Progenitor cell of endocrine pancreas (in vitro differentiated cells): ENCODE data around the gene BRCA1. TPM values are rescaled to one million over a fixed set of nuclear protein-coding genes. Genes with fewer than 3 reads are reported as not detected.

Experiments
- DNase-seq: peaks from one replicate; pipeline ENCODE4 v3.0.0; 2021; ENCODE audit warnings: low spot score; ENCODE audit not compliant: unreplicated experiment
- H3K27ac Mint-ChIP-seq: 2 replicates; pipeline ENCODE4 v1.8.0; 2021; ENCODE audit warnings: mild to moderate bottlenecking, moderate library complexity, mixed read lengths
- H3K27me3 Mint-ChIP-seq: 2 replicates; pipeline ENCODE4 v1.8.0; 2021; ENCODE audit warnings: mixed read lengths
- H3K36me3 Mint-ChIP-seq: 2 replicates; pipeline ENCODE4 v1.8.0; 2022; ENCODE audit warnings: mixed read lengths; ENCODE audit not compliant: insufficient read depth
- H3K4me1 Mint-ChIP-seq: 2 replicates; pipeline ENCODE4 v1.8.0; 2021; ENCODE audit warnings: low read depth, mixed read lengths
- H3K4me3 Mint-ChIP-seq: 2 replicates; pipeline ENCODE4 v1.8.0; 2021; ENCODE audit warnings: low read depth, mild to moderate bottlenecking, moderate library complexity, mixed read lengths
- H3K9me3 Mint-ChIP-seq: 2 replicates; pipeline ENCODE4 v1.8.0; 2021; ENCODE audit warnings: low read depth, mixed read lengths
- total RNA-seq: library from RNA; stranded (reverse); gene quantifications from 2 replicates; pipeline ENCODE4 v1.2.1, GENCODE V29; 2021
- TF ChIP-seq, protein P1 (sequence below): fragments of 200-600 bp; sonication (generic); IDR thresholded peaks from one replicate; pipeline ENCODE4 v1.5.0; 2021; ENCODE audit warnings: antibody characterized with exemption, mild to moderate bottlenecking; ENCODE audit not compliant: unreplicated experiment

BRCA1 gene
- total RNA-seq, 1 donor from 2014 or later: 34.2 TPM

DNA sequence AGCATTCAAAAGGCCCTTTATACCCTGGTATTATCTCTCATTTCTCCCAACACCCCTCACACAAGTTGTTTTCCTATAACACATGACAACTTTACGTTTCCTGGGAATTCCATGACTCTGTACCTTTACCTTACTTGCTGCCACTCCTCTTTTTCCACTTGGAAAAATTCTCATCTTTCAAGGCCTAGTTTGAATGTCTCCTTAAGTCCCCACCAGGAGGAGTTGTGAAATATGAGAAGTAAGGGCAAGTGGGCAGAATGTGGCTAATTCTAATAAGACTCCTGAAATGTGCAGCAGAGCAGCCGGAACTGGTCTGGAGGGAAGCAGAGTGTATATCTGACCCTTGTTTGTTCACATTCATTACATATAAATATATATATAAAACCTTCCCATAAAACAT, 39.7 kb downstream of the BRCA1 start:
- no peak overlapping the region for H3K4me3 Mint-ChIP-seq
- H3K4me1 Mint-ChIP-seq: no peaks in the 10 kb centered on the region
- no peaks in the 10 kb centered on the region for H3K27me3 Mint-ChIP-seq
- no peak overlapping the region for H3K27ac Mint-ChIP-seq
- TF ChIP-seq, protein P1, sequence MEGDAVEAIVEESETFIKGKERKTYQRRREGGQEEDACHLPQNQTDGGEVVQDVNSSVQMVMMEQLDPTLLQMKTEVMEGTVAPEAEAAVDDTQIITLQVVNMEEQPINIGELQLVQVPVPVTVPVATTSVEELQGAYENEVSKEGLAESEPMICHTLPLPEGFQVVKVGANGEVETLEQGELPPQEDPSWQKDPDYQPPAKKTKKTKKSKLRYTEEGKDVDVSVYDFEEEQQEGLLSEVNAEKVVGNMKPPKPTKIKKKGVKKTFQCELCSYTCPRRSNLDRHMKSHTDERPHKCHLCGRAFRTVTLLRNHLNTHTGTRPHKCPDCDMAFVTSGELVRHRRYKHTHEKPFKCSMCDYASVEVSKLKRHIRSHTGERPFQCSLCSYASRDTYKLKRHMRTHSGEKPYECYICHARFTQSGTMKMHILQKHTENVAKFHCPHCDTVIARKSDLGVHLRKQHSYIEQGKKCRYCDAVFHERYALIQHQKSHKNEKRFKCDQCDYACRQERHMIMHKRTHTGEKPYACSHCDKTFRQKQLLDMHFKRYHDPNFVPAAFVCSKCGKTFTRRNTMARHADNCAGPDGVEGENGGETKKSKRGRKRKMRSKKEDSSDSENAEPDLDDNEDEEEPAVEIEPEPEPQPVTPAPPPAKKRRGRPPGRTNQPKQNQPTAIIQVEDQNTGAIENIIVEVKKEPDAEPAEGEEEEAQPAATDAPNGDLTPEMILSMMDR: no peak
- DNase-seq: no peak
- peaks cover 1% of the 10 kb centered on the region for H3K36me3 Mint-ChIP-seq
- H3K9me3 Mint-ChIP-seq: no peaks in the 10 kb centered on the region

DNA sequence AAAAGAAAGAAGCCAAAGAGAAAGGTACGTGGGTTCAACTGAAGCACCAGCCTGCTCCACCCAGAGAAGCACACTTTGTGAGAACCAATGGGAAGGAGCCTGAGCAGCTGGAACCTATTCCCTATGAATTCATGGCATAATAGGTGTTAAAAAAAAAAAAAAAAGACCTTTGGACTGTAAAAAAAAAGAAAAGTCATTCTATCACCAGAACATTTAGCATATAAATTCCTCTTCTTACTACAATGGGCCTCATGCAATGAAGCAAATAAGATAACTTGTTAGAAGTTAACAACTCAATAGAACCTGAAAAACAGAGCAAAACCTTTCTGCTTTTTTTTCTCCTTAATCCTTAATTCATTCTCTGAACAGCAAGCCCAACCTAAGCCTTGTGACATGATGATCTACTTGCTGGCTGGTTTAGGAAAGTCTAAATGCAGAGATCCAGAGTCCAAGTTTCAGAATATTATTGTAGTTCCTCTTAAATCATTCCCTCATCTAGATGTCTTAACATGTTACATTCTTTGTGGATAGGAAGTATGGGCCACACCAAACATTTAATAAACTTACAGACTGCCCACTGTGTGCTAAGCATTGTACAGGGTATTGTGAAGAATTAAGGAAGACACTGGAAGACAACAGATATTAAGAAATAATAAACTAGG, 45.4 kb downstream of the BRCA1 start:
- peaks cover 1% of the 10 kb centered on the region for H3K36me3 Mint-ChIP-seq
- no peaks in the 10 kb centered on the region for H3K4me1 Mint-ChIP-seq
- no peak overlapping the region for H3K27ac Mint-ChIP-seq
- no peaks in the 10 kb centered on the region for H3K9me3 Mint-ChIP-seq
- TF ChIP-seq, protein P1: no peak
- no peaks in the 10 kb centered on the region for H3K27me3 Mint-ChIP-seq
- no peak overlapping the region for H3K4me3 Mint-ChIP-seq
- no peak for DNase-seq

DNA sequence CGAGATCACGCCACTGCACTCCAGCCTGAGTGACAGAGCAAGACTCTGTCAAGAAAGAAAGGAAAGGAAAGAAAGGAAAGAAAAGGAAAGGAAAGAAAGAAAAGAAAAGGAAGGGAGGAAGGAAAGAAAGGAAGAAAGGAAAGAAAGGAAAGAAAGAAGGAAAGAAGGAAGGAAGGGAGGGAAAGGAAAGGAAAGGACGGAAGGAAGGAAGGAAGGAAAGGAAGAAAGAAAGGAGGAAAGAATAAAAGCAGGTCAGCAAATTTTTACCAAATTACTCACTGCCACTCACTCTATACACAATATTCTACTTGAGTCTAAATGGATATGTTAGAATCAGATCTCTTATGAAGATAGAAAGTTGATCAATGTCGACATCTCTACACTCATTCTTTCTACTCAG, 50.3 kb downstream of the BRCA1 start:
- no peak overlapping the region for H3K27ac Mint-ChIP-seq
- DNase-seq: no peak
- TF ChIP-seq, protein P1: no peak

DNA sequence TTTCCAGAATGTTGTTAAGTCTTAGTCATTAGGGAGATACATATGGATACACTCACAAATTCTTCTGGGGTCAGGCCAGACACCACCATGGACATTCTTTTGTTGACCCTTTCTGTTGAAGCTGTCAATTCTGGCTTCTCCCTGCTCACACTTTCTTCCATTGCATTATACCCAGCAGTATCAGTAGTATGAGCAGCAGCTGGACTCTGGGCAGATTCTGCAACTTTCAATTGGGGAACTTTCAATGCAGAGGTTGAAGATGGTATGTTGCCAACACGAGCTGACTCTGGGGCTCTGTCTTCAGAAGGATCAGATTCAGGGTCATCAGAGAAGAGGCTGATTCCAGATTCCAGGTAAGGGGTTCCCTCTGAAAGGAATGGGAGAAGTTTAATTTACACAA, 54.3 kb downstream of the BRCA1 start:
- peaks cover 7% of the 10 kb centered on the region for H3K4me1 Mint-ChIP-seq

More for the DNA sequence above, 50.3 kb downstream of the BRCA1 start:
- no peaks in the 10 kb centered on the region for H3K9me3 Mint-ChIP-seq
- peaks cover 3% of the 10 kb centered on the region for H3K36me3 Mint-ChIP-seq
- H3K27me3 Mint-ChIP-seq: no peaks in the 10 kb centered on the region
- H3K4me3 Mint-ChIP-seq: no peak overlapping the region
- H3K4me1 Mint-ChIP-seq: no peaks in the 10 kb centered on the region

DNA sequence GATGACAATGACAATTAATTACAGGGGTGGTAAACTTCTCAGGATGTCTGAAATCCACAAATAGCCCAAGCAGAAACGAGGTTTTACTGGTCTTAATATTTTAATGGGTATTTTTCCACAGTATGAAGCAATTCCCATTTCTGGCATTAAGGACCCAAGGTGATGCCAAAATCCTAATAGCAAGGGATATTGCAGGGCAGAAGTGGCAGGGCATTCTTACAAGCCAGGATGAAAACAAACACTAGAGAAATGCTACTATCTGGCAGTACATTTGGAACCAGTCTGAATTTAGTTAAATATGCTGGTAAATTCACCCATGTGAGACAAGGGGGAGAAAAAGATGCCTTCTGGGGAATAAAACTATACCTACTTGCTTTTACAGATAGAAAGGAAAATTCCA, 54.9 kb downstream of the BRCA1 start:
- H3K4me3 Mint-ChIP-seq: no peak overlapping the region
- H3K9me3 Mint-ChIP-seq: no peaks in the 10 kb centered on the region
- H3K27me3 Mint-ChIP-seq: no peaks in the 10 kb centered on the region
- peaks cover 7% of the 10 kb centered on the region for H3K4me1 Mint-ChIP-seq
- no peak for DNase-seq
- TF ChIP-seq, protein P1: no peak
- H3K36me3 Mint-ChIP-seq: peaks cover 3% of the 10 kb centered on the region
- H3K27ac Mint-ChIP-seq: no peak overlapping the region

More for the DNA sequence above, 54.3 kb downstream of the BRCA1 start:
- H3K36me3 Mint-ChIP-seq: peaks cover 3% of the 10 kb centered on the region
- DNase-seq: no peak
- no peaks in the 10 kb centered on the region for H3K27me3 Mint-ChIP-seq
- TF ChIP-seq, protein P1: no peak
- H3K4me3 Mint-ChIP-seq: no peak overlapping the region
- no peaks in the 10 kb centered on the region for H3K9me3 Mint-ChIP-seq
- no peak overlapping the region for H3K27ac Mint-ChIP-seq
